ENCODE data around the gene ABLIM3. TPM values are rescaled to one million over a fixed set of nuclear protein-coding genes. Genes with fewer than 3 reads are reported as not detected.

The ABLIM3 gene
- polyA plus RNA-seq, 1 of the 3 experiments (the other 2 are of a cell fraction) = 5.9 TPM

GRCh38 chr5:149093625-149094024 is 47.7 kb upstream of the ABLIM3 start:
- POLR2A ChIA-PET = no interaction called here
- WGBS (ENCODE audit: low lambda C conversion rate) = 0% methylated on average over 2 of the region's 2 CpGs
- CTCF ChIA-PET = interaction anchor here (1.5 kb wide), 1 partner anchor 914 kb away, joined by 3 read pairs; no protein-coding TSS in a partner anchor
- Histone ChIP-seq H3K4me1 (ENCODE audit: control insufficient read depth in 1 of 2, insufficient read depth in 2 of 2, low read depth in 1 of 2, low read length in 1 of 2) (no peaks in the 10 kb centered on the region), H2AFZ (ENCODE audit: low read depth) (no peak overlapping the region), H3K27me3 (ENCODE audit: insufficient read depth) (no peaks in the 10 kb centered on the region), H3K36me3 (replicated peaks in 1 of 2; ENCODE audit: control insufficient read depth in 1 of 2, insufficient read depth in 2 of 2, low read length in 1 of 2) (no peaks in the 10 kb centered on the region), H3K9me3 (peaks cover 9% of the 10 kb centered on the region; the same call in 1 of the 2 replicates), H3K4me2 (no peak overlapping the region), H4K20me1 (ENCODE audit: insufficient read depth) (no peaks in the 10 kb centered on the region), H3K9me2 (no peaks in the 10 kb centered on the region), H3K79me2 (ENCODE audit: insufficient read depth) (no peaks in the 10 kb centered on the region), H3K4me3 (ENCODE audit: low read depth in 2 of 2, low read length in 1 of 2) (no peak overlapping the region), H3K27ac (ENCODE audit: low read depth in 2 of 2, low read length in 1 of 2) (no peak overlapping the region), H3F3A (replicated peaks; ENCODE audit: insufficient read depth) (no peaks in the 10 kb centered on the region), H3K9ac (no peak overlapping the region)
- TF ChIP-seq EZH2phosphoT487 (IDR thresholded peaks at IDR 0.05; ENCODE audit: borderline replicate concordance, low read depth) (no peak), USF2 (IDR thresholded peaks at IDR 0.05; ENCODE audit: borderline replicate concordance, low read depth, low read length) (no peak), ZBTB33 (IDR thresholded peaks at IDR 0.05; ENCODE audit: borderline replicate concordance, low read depth) (no peak), FOSL2 (IDR thresholded peaks at IDR 0.05; ENCODE audit: borderline replicate concordance, low read depth) (no peak), RCOR1 (IDR thresholded peaks at IDR 0.05; ENCODE audit: low read length) (no peak), RAD21 (IDR thresholded peaks at IDR 0.05; ENCODE audit: low read length) (no peak), TAF1 (IDR thresholded peaks at IDR 0.05; ENCODE audit: borderline replicate concordance, low read depth, low read length) (no peak), JUND (IDR thresholded peaks at IDR 0.05) (no peak), POLR2AphosphoS5 (IDR thresholded peaks at IDR 0.05; ENCODE audit: low read depth, low read length) (no peak), REST (IDR thresholded peaks at IDR 0.05; ENCODE audit: low read depth, low read length) (no peak), RFX5 (IDR thresholded peaks at IDR 0.05; ENCODE audit: low read length) (no peak), PBX3 (IDR thresholded peaks at IDR 0.05) (no peak), IRF3 (IDR thresholded peaks at IDR 0.05; ENCODE audit: low read depth, low read length) (no peak), MAX (IDR thresholded peaks at IDR 0.05; ENCODE audit: low read depth) (no peak), TCF12 (IDR thresholded peaks at IDR 0.05) (no peak), NRF1 (IDR thresholded peaks at IDR 0.05; ENCODE audit: low read depth, low read length) (no peak), SIN3A (IDR thresholded peaks at IDR 0.05; ENCODE audit: borderline replicate concordance, low read depth, low read length) (no peak), CTCF (IDR thresholded peaks at IDR 0.05) (no peak), NFIC (IDR thresholded peaks at IDR 0.05; ENCODE audit: borderline replicate concordance) (no peak), YY1 (IDR thresholded peaks at IDR 0.05; ENCODE audit: low read depth) (no peak)
- no peak for DNase-seq
